Measurements from ENCODE around the gene SKAP1. TPM values are rescaled to one million over a fixed set of nuclear protein-coding genes. Genes with fewer than 3 reads are reported as not detected.
A peak's percentile ranks its signal among the peaks of the same experiment; 100 is the strongest.
"Not testable (repeated sequence)": the region's sequence is repeated elsewhere in the genome, so short reads cannot be mapped to it uniquely, and the experiment has no call there.

Gene SKAP1
- total RNA-seq, 3 donors from 2014 or later: 2.2 to 3.2 (median 2.4) TPM

DNA sequence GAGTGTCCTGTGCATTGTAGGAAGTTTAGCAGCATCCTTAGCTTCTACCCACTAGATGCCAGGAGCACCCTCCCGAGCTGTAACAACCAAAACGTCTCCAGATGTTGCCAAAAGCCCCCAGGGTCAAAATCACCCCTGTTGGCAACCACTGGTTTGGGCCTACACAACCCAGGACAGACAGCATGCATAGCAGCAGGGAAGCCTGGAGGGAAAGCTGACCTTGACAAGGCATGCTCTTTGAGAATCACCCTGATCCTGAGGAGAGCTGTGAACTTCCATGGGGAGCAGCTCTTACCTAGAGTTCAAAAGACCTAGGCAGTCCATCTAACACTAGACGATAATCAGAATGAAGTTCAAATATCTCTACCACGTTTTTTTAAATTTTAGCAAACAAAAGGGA, 9.2 kb downstream of the SKAP1 start:
- H3K9me3 ChIP-seq: no peaks in the 10 kb centered on the region
- TF ChIP-seq, protein P1, sequence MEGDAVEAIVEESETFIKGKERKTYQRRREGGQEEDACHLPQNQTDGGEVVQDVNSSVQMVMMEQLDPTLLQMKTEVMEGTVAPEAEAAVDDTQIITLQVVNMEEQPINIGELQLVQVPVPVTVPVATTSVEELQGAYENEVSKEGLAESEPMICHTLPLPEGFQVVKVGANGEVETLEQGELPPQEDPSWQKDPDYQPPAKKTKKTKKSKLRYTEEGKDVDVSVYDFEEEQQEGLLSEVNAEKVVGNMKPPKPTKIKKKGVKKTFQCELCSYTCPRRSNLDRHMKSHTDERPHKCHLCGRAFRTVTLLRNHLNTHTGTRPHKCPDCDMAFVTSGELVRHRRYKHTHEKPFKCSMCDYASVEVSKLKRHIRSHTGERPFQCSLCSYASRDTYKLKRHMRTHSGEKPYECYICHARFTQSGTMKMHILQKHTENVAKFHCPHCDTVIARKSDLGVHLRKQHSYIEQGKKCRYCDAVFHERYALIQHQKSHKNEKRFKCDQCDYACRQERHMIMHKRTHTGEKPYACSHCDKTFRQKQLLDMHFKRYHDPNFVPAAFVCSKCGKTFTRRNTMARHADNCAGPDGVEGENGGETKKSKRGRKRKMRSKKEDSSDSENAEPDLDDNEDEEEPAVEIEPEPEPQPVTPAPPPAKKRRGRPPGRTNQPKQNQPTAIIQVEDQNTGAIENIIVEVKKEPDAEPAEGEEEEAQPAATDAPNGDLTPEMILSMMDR (IDR thresholded peaks at IDR 0.05): no peak
- intact Hi-C loops (cut with DNase I, micrococcal nuclease): no loop called here
- H3K4me1 ChIP-seq (ENCODE audit: low read depth): no peaks in the 10 kb centered on the region
- no peaks in the 10 kb centered on the region for H3K36me3 ChIP-seq (ENCODE audit: low read depth)
- no peak overlapping the region for H3K4me3 ChIP-seq
- DNase-seq (no peak), ATAC-seq (no peak)

GRCh38 chr17:48416971-48417370, 13.0 kb downstream of the SKAP1 start:
- Histone ChIP-seq H3K36me3 (ENCODE audit: low read depth) (no peaks in the 10 kb centered on the region), H3K4me1 (ENCODE audit: low read depth) (no peaks in the 10 kb centered on the region), H3K4me3 (no peak overlapping the region), H3K9me3 (no peaks in the 10 kb centered on the region)
- DNase-seq (no peak), ATAC-seq (no peak)
- intact Hi-C loops (cut with DNase I, micrococcal nuclease): no loop called here
- TF ChIP-seq, protein P1 (IDR thresholded peaks at IDR 0.05): no peak

- H3K36me3 ChIP-seq (ENCODE audit: low read depth): no peaks in the 10 kb centered on the region
- TF ChIP-seq, protein P1 (IDR thresholded peaks at IDR 0.05): no peak
- H3K4me1 ChIP-seq (ENCODE audit: low read depth): no peaks in the 10 kb centered on the region
- no peak overlapping the region for H3K4me3 ChIP-seq
- intact Hi-C loops (cut with DNase I, micrococcal nuclease): no loop called here
- no peak for DNase-seq
- peak; percentile 61 for ATAC-seq
- H3K9me3 ChIP-seq: no peaks in the 10 kb centered on the region
Measured at GRCh38 chr17:48413613-48414405, 16.2 kb downstream of the SKAP1 start.

GRCh38 chr17:48412841-48413240, 17.2 kb downstream of the SKAP1 start:
- intact Hi-C loops (cut with DNase I, micrococcal nuclease): no loop called here
- DNase-seq (no peak), ATAC-seq (no peak)
- TF ChIP-seq, protein P1 (IDR thresholded peaks at IDR 0.05): no peak
- H3K4me1 ChIP-seq (ENCODE audit: low read depth): no peaks in the 10 kb centered on the region
- H3K36me3 ChIP-seq (ENCODE audit: low read depth): no peaks in the 10 kb centered on the region
- no peak overlapping the region for H3K4me3 ChIP-seq
- H3K9me3 ChIP-seq: no peaks in the 10 kb centered on the region

GRCh38 chr17:48410821-48411220, 19.2 kb downstream of the SKAP1 start:
- not testable (repeated sequence) for H3K4me3 ChIP-seq

GRCh38 chr17:48409607-48410006, 20.4 kb downstream of the SKAP1 start:
- Histone ChIP-seq H3K36me3 (ENCODE audit: low read depth) (no peaks in the 10 kb centered on the region), H3K9me3 (no peaks in the 10 kb centered on the region), H3K4me1 (ENCODE audit: low read depth) (peaks cover 3% of the 10 kb centered on the region), H3K4me3 (no peak overlapping the region)
- TF ChIP-seq, protein P1 (IDR thresholded peaks at IDR 0.05): no peak
- intact Hi-C loops (cut with DNase I, micrococcal nuclease): no loop called here
- ATAC-seq: no peak
- no peak for DNase-seq

More at GRCh38 chr17:48410821-48411220, 19.2 kb downstream of the SKAP1 start:
- ATAC-seq; H3K9me3 ChIP-seq; H3K36me3 ChIP-seq (ENCODE audit: low read depth); DNase-seq; H3K4me1 ChIP-seq (ENCODE audit: low read depth); intact Hi-C loops (cut with DNase I, micrococcal nuclease): not testable (repeated sequence)

Data from mucosa of descending colon (tissue), 3 donors.